GM19455 (cell line): Measurements from ENCODE around the gene SPOP.
"Not testable (repeated sequence)": the region's sequence is repeated elsewhere in the genome, so short reads cannot be mapped to it uniquely, and the experiment has no call there.

Source experiments
- ATAC-seq: cut with Tn5 transposase; IDR thresholded peaks from one replicate; pipeline ENCODE4 v1.9.1; 2021; ENCODE audit not compliant: unreplicated experiment

The SPOP gene

GRCh38 chr17:49659661-49660382 lies 18.1 kb downstream of the SPOP start:
- ATAC-seq, result no peak

- ATAC-seq, result no peak
Measured at GRCh38 chr17:49656247-49656646, 21.6 kb downstream of the SPOP start.

GRCh38 chr17:49647256-49647585 lies 30.7 kb downstream of the SPOP start:
- ATAC-seq, result no peak

GRCh38 chr17:49646391-49647255 lies 31.3 kb downstream of the SPOP start:
- peak; percentile 73 for ATAC-seq

GRCh38 chr17:49646056-49646390 lies 31.9 kb downstream of the SPOP start:
- ATAC-seq, result not testable (repeated sequence)

GRCh38 chr17:49645654-49646053 lies 32.2 kb downstream of the SPOP start:
- no peak for ATAC-seq

GRCh38 chr17:49640556-49640955 lies 37.3 kb downstream of the SPOP start:
- ATAC-seq, result no peak

- no peak for ATAC-seq
Measured at GRCh38 chr17:49638818-49639217, 39.1 kb downstream of the SPOP start.

- no peak for ATAC-seq
Measured at GRCh38 chr17:49637739-49638138, 40.2 kb downstream of the SPOP start.

GRCh38 chr17:49637050-49637449 lies 40.8 kb downstream of the SPOP start:
- ATAC-seq, result no peak

- ATAC-seq, result no peak
Measured at GRCh38 chr17:49635121-49635520, 42.8 kb downstream of the SPOP start.

GRCh38 chr17:49634485-49634860 lies 43.4 kb downstream of the SPOP start:
- ATAC-seq, result no peak

GRCh38 chr17:49633762-49634484 lies 44.0 kb downstream of the SPOP start:
- ATAC-seq, result no peak

- no peak for ATAC-seq
Measured at GRCh38 chr17:49633250-49633649, 44.6 kb downstream of the SPOP start.

- no peak for ATAC-seq
Measured at GRCh38 chr17:49632201-49632600, 45.7 kb downstream of the SPOP start.

GRCh38 chr17:49631496-49631895 lies 46.4 kb downstream of the SPOP start:
- no peak for ATAC-seq

GRCh38 chr17:49630113-49630900 lies 47.6 kb downstream of the SPOP start:
- no peak for ATAC-seq

GRCh38 chr17:49629447-49629846 lies 48.5 kb downstream of the SPOP start:
- no peak for ATAC-seq

GRCh38 chr17:49624896-49625295 lies 53.0 kb downstream of the SPOP start:
- no peak for ATAC-seq

- ATAC-seq, result no peak
Measured at GRCh38 chr17:49621946-49622529, 55.9 kb downstream of the SPOP start.

GRCh38 chr17:49621420-49621819 lies 56.5 kb downstream of the SPOP start:
- ATAC-seq, result no peak
